Activated naive CD4-positive, alpha-beta T cell (primary cell): Measurements from ENCODE around the gene PDYN.

Experiments
- DNase-seq, 4 experiments: peaks; one replicate each; lab custom pipeline; 2025; lab: John Stamatoyannopoulos, UW

PDYN gene

DNA sequence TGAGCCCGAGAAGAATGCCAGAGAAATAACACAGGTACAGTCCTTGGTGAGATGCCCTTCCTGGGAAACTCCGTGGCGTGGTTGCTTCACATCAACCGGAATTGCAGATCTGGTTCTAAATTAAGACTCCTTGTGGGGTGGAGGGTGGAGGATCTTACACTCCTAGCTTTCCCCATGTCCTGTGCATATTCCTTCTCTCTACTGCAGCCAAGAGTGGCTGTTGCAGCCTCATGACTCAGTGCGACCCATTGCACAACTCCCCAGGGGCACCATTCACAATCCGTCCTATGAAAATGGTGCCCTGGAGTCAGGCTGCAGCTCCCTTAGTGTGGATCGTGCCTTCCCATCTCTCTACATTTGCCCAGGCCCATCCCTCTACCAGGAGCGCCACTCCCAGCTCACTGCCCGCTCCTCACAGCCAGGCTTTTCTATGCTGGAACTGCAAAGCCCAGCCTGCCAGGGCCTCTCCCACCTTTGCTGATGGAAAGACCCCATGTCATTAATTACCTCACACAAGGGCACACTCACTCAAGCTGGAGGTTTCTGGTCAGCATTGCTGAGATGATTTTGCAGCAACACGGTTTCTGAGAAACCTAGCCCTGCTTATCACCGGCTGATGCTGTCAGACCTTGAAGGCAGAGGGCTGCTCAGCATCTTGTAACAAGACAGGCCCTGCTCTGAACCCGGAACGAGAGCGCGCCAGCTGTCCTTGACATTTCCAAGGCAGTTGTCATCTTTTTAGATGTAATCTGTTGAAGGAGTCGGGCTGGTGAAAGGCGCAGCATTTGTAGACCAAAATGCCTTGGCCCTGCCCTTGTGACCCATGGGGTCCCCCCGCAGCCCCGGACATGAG lies 58.9 kb downstream of the PDYN start:
- DNase-seq: no peak

DNA sequence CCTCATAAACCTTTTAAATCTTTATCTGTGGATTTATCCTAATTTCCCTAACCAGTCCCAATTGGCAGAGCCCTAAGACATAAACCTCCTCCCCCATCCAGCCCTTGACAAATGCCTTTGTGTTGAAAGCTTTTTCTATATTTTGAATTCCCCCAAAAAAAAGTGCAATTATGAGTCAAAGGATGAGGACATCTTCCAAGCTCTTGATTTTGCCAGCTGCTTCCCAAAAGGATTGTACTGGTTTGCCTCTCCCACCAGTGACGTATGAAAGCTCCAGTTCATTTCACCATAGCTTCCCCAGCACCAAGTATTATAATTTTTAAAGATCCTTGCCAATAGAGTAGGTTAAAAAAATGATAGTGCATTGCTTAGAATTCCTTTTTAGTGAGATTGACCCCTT lies 59.7 kb downstream of the PDYN start:
- DNase-seq: no peak

DNA sequence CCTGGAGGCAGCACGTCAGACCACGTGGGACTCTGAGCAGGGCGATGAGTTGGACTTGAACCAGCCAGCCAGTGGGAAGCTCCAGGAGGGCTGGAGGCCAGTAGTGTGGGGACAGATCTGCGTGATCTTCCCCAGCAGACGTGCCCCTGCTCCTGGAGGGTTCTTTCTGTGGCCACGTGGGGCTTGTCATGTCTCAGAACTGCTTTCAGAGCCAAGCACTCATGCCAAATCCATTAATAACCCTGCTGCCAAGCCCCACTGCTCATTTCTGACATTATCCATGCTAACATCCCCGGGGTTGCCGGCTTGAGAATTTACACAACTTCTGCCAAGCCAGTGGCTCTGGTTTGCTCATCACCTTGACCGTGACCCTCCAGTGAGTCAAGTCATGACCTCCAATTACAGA lies 60.4 kb downstream of the PDYN start:
- no peak for DNase-seq

DNA sequence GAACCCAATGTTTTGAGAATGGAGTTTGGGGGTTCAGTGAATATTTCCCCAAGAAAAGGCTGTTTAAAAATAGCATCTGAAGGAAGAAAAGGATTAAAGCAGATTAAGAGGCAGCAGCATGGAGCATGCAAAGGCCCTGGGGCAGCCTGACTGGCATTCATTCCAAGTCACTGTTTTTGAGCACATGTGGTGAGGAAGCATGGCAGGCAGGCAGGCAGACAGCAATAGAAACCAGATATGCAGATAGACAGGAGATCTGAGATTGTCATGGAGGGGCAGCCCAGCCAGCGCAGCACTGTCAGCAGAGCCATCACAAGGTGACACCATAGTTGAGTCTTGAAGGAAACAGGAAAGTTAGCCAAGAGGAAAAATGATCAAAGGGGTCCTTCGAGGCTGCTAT lies 60.9 kb downstream of the PDYN start:
- DNase-seq: no peak

- no peak for DNase-seq
Measured at GRCh38 chr20:1931830-1932229, 62.0 kb downstream of the PDYN start.

- DNase-seq: no peak
Measured at GRCh38 chr20:1930165-1930564, 63.7 kb downstream of the PDYN start.

GRCh38 chr20:1929460-1929859 lies 64.4 kb downstream of the PDYN start:
- DNase-seq: no peak

DNA sequence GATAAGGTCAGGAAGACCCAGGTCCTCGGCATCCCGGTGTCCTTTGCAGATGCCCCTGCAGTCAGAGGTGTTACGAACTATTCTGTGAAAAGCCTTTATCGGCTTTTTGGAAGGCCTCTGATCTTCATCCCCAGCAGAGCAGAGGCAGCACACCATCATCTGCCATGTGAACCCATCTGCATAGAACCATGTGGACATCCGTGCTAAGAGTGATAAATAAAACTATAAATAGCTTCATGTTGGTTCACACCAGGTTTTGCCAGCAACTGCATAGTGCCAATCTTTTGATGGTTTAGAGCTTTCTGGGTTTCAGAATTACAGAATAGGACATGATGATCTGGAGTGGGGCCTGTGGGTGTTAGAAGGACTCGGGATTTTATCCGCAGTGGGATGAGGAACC lies 65.1 kb downstream of the PDYN start:
- no peak for DNase-seq
